Activated naive CD8-positive, alpha-beta T cell treated with anti-CD3 and anti-CD28 coated beads, Interleukin-2, amount 10 ng/mL, durations not matched to agents 7 days and 5 days (primary cell): ENCODE results near the gene COG4. TPM values are rescaled to one million over a fixed set of nuclear protein-coding genes. Genes with fewer than 3 reads are reported as not detected.
A peak's percentile ranks its signal among the peaks of the same experiment; 100 is the strongest.

Experiments used
- ATAC-seq: fragments of 150-1000 bp; cut with Tn5 transposase; one replicate; pipeline ENCODE4 v1.10.0; 2021; ENCODE audit warnings: low read depth, moderate library complexity
- POLR2A ChIA-PET: fragments of 350-600 bp; sonication (Branson Sonifier 250); formaldehyde crosslinking; loops from one replicate; lab custom pipeline; 2021; ENCODE audit warnings: antibody characterized with exemption; lab: Charles Lee
- DNase-seq: peaks from one replicate; pipeline ENCODE4 v3.0.0; 2021
- H3K27ac Mint-ChIP-seq: one replicate; pipeline ENCODE4 v1.8.0; 2022; ENCODE audit warnings: mild to moderate bottlenecking, mixed read lengths
- H3K27me3 Mint-ChIP-seq: one replicate; pipeline ENCODE4 v1.8.0; 2022; ENCODE audit warnings: mild to moderate bottlenecking, moderate library complexity, mixed read lengths
- H3K36me3 Mint-ChIP-seq: one replicate; pipeline ENCODE4 v1.8.0; 2021; ENCODE audit warnings: mild to moderate bottlenecking, mixed read lengths
- H3K4me1 Mint-ChIP-seq: one replicate; pipeline ENCODE4 v1.8.0; 2021; ENCODE audit warnings: mixed read lengths
- H3K4me3 Mint-ChIP-seq: one replicate; pipeline ENCODE4 v1.8.0; 2022; ENCODE audit warnings: mild to moderate bottlenecking, moderate library complexity, mixed read lengths
- H3K9me3 Mint-ChIP-seq: one replicate; pipeline ENCODE4 v1.8.0; 2021; ENCODE audit warnings: mixed read lengths
- total RNA-seq, 2 experiments: library from RNA; stranded (reverse); gene quantifications; one replicate each; pipeline ENCODE4 v1.2.3, GENCODE V29; 2021

The COG4 gene
- total RNA-seq = 10 to 100 TPM; 73.8 to 75.3 TPM

- peak; percentile 70 for ATAC-seq
- Mint-ChIP-seq H3K4me3 (peak within 1 kb of the TSS; percentile 97), H3K36me3 (peaks cover 31% of the 10 kb centered on the region), H3K27me3 (no peaks in the 10 kb centered on the region), H3K27ac (peak within 1 kb of the TSS; percentile 98), H3K9me3 (no peaks in the 10 kb centered on the region), H3K4me1 (peaks cover 38% of the 10 kb centered on the region)
- DNase-seq = peak; percentile 88
- POLR2A ChIA-PET = interaction anchor here (0.7 to 4.5 kb wide), 19 partner anchors 10 to 271 kb away, joined by 3 to 63 read pairs (median 3); partner anchors contain the start of genes AARS1, DDX19A, DDX19B and EXOSC6
Observed at GRCh38 chr16:70523076-70523742, at the start of gene COG4. Gene COG4 (minus strand): TSS chr16:70523554. CDS start chr16:70523543, 11 bp downstream.

- Mint-ChIP-seq H3K4me1 (peaks cover 18% of the 10 kb centered on the region), H3K4me3 (no peak overlapping the region), H3K9me3 (no peaks in the 10 kb centered on the region), H3K27ac (no peak overlapping the region), H3K36me3 (peaks cover 35% of the 10 kb centered on the region), H3K27me3 (no peaks in the 10 kb centered on the region)
- no peak for DNase-seq
- POLR2A ChIA-PET = interaction anchor here (0.8 to 1.0 kb wide), 2 partner anchors 9 to 22 kb away, joined by 3 read pairs; no protein-coding TSS in a partner anchor
- no peak for ATAC-seq
Observed at GRCh38 chr16:70572926-70573270, 49.5 kb upstream of the COG4 start.

GRCh38 chr16:70572050-70572925 lies 48.9 kb upstream of the COG4 start:
- Mint-ChIP-seq H3K27ac (peak overlapping the region; percentile 54), H3K4me1 (peaks cover 19% of the 10 kb centered on the region), H3K27me3 (no peaks in the 10 kb centered on the region), H3K9me3 (no peaks in the 10 kb centered on the region), H3K36me3 (peaks cover 36% of the 10 kb centered on the region), H3K4me3 (no peak overlapping the region)
- POLR2A ChIA-PET = interaction anchor here (0.8 kb wide), 1 partner anchor 21 kb away, joined by 3 read pairs; no protein-coding TSS in a partner anchor
- DNase-seq (no peak), ATAC-seq (peak; percentile 24)

GRCh38 chr16:70571623-70572022 lies 48.3 kb upstream of the COG4 start:
- peaks cover 38% of the 10 kb centered on the region for H3K36me3 Mint-ChIP-seq
- no peak for DNase-seq
- H3K9me3 Mint-ChIP-seq = no peaks in the 10 kb centered on the region
- POLR2A ChIA-PET = no interaction called here
- peaks cover 20% of the 10 kb centered on the region for H3K4me1 Mint-ChIP-seq
- H3K27ac Mint-ChIP-seq = peak overlapping the region; percentile 54
- no peak overlapping the region for H3K4me3 Mint-ChIP-seq
- no peaks in the 10 kb centered on the region for H3K27me3 Mint-ChIP-seq
- no peak for ATAC-seq

- Mint-ChIP-seq H3K4me1 (peaks cover 17% of the 10 kb centered on the region), H3K9me3 (no peaks in the 10 kb centered on the region), H3K27ac (peak overlapping the region; percentile 21), H3K4me3 (no peak overlapping the region), H3K27me3 (no peaks in the 10 kb centered on the region), H3K36me3 (peaks cover 36% of the 10 kb centered on the region)
- DNase-seq (no peak), ATAC-seq (no peak)
- POLR2A ChIA-PET = no interaction called here
Observed at GRCh38 chr16:70570967-70571570, 47.7 kb upstream of the COG4 start.

GRCh38 chr16:70569752-70570151 lies 46.4 kb upstream of the COG4 start:
- DNase-seq = no peak
- H3K27me3 Mint-ChIP-seq = no peaks in the 10 kb centered on the region
- H3K4me3 Mint-ChIP-seq = no peak overlapping the region

GRCh38 chr16:70568601-70569237 lies 45.4 kb upstream of the COG4 start:
- no peak overlapping the region for H3K27ac Mint-ChIP-seq

More at GRCh38 chr16:70569752-70570151, 46.4 kb upstream of the COG4 start:
- Mint-ChIP-seq H3K9me3 (no peaks in the 10 kb centered on the region), H3K27ac (no peak overlapping the region), H3K4me1 (peaks cover 17% of the 10 kb centered on the region), H3K36me3 (peaks cover 40% of the 10 kb centered on the region)
- POLR2A ChIA-PET = no interaction called here
- ATAC-seq = no peak

GRCh38 chr16:70565053-70565452 lies 41.7 kb upstream of the COG4 start:
- DNase-seq (no peak), ATAC-seq (no peak)
- Mint-ChIP-seq H3K27ac (no peak overlapping the region), H3K9me3 (no peaks in the 10 kb centered on the region), H3K4me1 (peaks cover 9% of the 10 kb centered on the region), H3K4me3 (no peak overlapping the region), H3K36me3 (peaks cover 36% of the 10 kb centered on the region), H3K27me3 (no peaks in the 10 kb centered on the region)
- POLR2A ChIA-PET = interaction anchor here (0.5 kb wide), 1 partner anchor 245 kb away, joined by 4 read pairs; no protein-coding TSS in a partner anchor

More at GRCh38 chr16:70568601-70569237, 45.4 kb upstream of the COG4 start:
- H3K4me3 Mint-ChIP-seq = no peak overlapping the region
- peaks cover 43% of the 10 kb centered on the region for H3K36me3 Mint-ChIP-seq
- H3K27me3 Mint-ChIP-seq = no peaks in the 10 kb centered on the region
- H3K9me3 Mint-ChIP-seq = no peaks in the 10 kb centered on the region
- no peak for ATAC-seq
- no peak for DNase-seq
- peaks cover 17% of the 10 kb centered on the region for H3K4me1 Mint-ChIP-seq
- POLR2A ChIA-PET = no interaction called here

- Mint-ChIP-seq H3K4me1 (peaks cover 7% of the 10 kb centered on the region), H3K36me3 (peaks cover 36% of the 10 kb centered on the region), H3K9me3 (no peaks in the 10 kb centered on the region), H3K4me3 (no peak overlapping the region), H3K27ac (no peak overlapping the region), H3K27me3 (no peaks in the 10 kb centered on the region)
- POLR2A ChIA-PET = interaction anchor here (1.2 kb wide), 1 partner anchor 10 kb away, joined by 3 read pairs; no protein-coding TSS in a partner anchor
- DNase-seq (no peak), ATAC-seq (no peak)
Observed at GRCh38 chr16:70563636-70564035, 40.3 kb upstream of the COG4 start.

- Mint-ChIP-seq H3K27me3 (no peaks in the 10 kb centered on the region), H3K27ac (no peak overlapping the region), H3K4me1 (peaks cover 5% of the 10 kb centered on the region), H3K9me3 (no peaks in the 10 kb centered on the region), H3K4me3 (no peak overlapping the region), H3K36me3 (peaks cover 39% of the 10 kb centered on the region)
- no peak for DNase-seq
- POLR2A ChIA-PET = interaction anchor here (0.6 to 0.8 kb wide), 2 partner anchors 72 to 182 kb away, joined by 3 read pairs; no protein-coding TSS in a partner anchor
- no peak for ATAC-seq
Observed at GRCh38 chr16:70561623-70562022, 38.3 kb upstream of the COG4 start.

GRCh38 chr16:70556063-70556462 lies 32.7 kb upstream of the COG4 start:
- no peaks in the 10 kb centered on the region for H3K9me3 Mint-ChIP-seq
- DNase-seq (no peak), ATAC-seq (no peak)
- H3K4me3 Mint-ChIP-seq = no peak overlapping the region
- H3K4me1 Mint-ChIP-seq = peaks cover 10% of the 10 kb centered on the region
- H3K27ac Mint-ChIP-seq = peak overlapping the region; percentile 30
- POLR2A ChIA-PET = no interaction called here
- H3K27me3 Mint-ChIP-seq = no peaks in the 10 kb centered on the region
- peaks cover 28% of the 10 kb centered on the region for H3K36me3 Mint-ChIP-seq

GRCh38 chr16:70553645-70554044 lies 30.3 kb upstream of the COG4 start:
- no peaks in the 10 kb centered on the region for H3K27me3 Mint-ChIP-seq
- DNase-seq = no peak
- POLR2A ChIA-PET = interaction anchor here (1.7 kb wide), 1 partner anchor 31 kb away, joined by 4 read pairs; no protein-coding TSS in a partner anchor
- H3K36me3 Mint-ChIP-seq = peaks cover 32% of the 10 kb centered on the region
- ATAC-seq = no peak
- H3K4me1 Mint-ChIP-seq = peaks cover 17% of the 10 kb centered on the region
- no peaks in the 10 kb centered on the region for H3K9me3 Mint-ChIP-seq
- H3K4me3 Mint-ChIP-seq = no peak overlapping the region
- no peak overlapping the region for H3K27ac Mint-ChIP-seq
